Thoracic aorta (tissue), 2 donors: Measurements from ENCODE around the gene KRTAP4-16. TPM values are rescaled to one million over a fixed set of nuclear protein-coding genes. Genes with fewer than 3 reads are reported as not detected.
"Not testable (repeated sequence)": the region's sequence is repeated elsewhere in the genome, so short reads cannot be mapped to it uniquely, and the experiment has no call there.

Source experiments
- ATAC-seq: fragments of 150-250 bp; one replicate; pipeline ENCODE4 v1.8.0; 2017; ENCODE audit warnings: low read depth; ENCODE audit not compliant: insufficient number of reproducible peaks, low FRiP score
- DNase-seq: peaks from one replicate; pipeline ENCODE4 v3.0.0-alpha.2; 2020; ENCODE audit warnings: low spot score
- H3K27ac ChIP-seq, 2 donors: fragments of 200-600 bp; sonication (generic); 1 replicate in 1 of 2; 2 replicates in 1 of 2; pipeline ENCODE4 v1.5.1; 2016; ENCODE audit warnings: mild to moderate bottlenecking in 2 of 2, moderate library complexity in 2 of 2
- H3K27me3 ChIP-seq: fragments of 200-600 bp; sonication (generic); replicated peaks from 2 replicates; pipeline ENCODE4 v1.6.0; 2016; ENCODE audit warnings: mild to moderate bottlenecking; ENCODE audit not compliant: insufficient read depth
- H3K36me3 ChIP-seq: fragments of 200-600 bp; sonication (generic); one replicate; pipeline ENCODE4 v1.5.1; 2016
- H3K4me1 ChIP-seq, 2 donors: fragments of 200-600 bp; sonication (generic); 1 replicate in 1 of 2; 2 replicates in 1 of 2; pipeline versions ENCODE4 v1.5.1 to v1.6.0; 2016; ENCODE audit warnings: low read depth in 2 of 2, mild to moderate bottlenecking in 1 of 2; ENCODE audit not compliant: control insufficient read depth in 1 of 2
- H3K4me3 ChIP-seq: fragments of 200-600 bp; sonication (generic); 2 replicates; pipeline ENCODE4 v1.5.1; 2016; ENCODE audit warnings: mild to moderate bottlenecking
- H3K9me3 ChIP-seq: fragments of 200-600 bp; sonication (generic); 2 replicates; pipeline ENCODE4 v1.5.1; 2016
- total RNA-seq, 2 donors: library from RNA; depleted of rRNA; stranded (reverse); fragments of >200 nt; gene quantifications; one replicate each; pipeline versions ENCODE4 v1.1.0 to v1.2.3, GENCODE V29; 2016
- TF ChIP-seq, protein P1 (sequence below): fragments of 200-600 bp; sonication (generic); IDR thresholded peaks from one replicate; pipeline ENCODE4 v1.5.1; 2019; ENCODE audit warnings: antibody characterized with exemption

Gene KRTAP4-16
- total RNA-seq, 2 donors from 2014 or later: not detected

DNA sequence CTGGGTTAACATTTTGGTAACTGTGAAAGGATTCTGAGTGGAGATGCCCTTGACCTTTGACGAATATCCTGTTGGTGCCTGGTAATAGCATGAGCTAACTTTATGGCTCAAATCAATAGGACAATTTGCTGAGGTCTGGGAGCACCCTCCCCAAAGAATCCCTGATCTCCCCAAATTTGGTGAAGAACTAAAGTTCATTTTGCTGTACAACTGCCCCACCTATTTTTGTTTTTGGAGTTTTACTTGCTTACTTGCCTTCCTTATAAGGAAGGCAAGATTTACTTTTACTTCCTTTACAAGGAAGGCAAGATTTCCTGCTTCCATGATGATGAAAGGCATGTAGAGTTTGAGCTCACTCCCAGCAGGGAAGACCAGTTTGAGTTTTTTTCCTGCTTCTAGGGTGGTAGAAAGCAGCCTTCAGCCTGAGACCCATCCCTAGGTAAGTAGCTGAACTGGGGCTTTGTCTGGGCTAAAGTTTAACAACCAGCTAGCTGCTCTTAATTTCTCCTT, 6.0 kb upstream of the KRTAP4-16 start:
- Histone ChIP-seq H3K4me3 (no peak overlapping the region), H3K9me3 (no peaks in the 10 kb centered on the region), H3K27ac (no peak overlapping the region), H3K27me3 (no peaks in the 10 kb centered on the region), H3K36me3 (no peaks in the 10 kb centered on the region), H3K4me1 (no peaks in the 10 kb centered on the region)
- TF ChIP-seq, protein P1, sequence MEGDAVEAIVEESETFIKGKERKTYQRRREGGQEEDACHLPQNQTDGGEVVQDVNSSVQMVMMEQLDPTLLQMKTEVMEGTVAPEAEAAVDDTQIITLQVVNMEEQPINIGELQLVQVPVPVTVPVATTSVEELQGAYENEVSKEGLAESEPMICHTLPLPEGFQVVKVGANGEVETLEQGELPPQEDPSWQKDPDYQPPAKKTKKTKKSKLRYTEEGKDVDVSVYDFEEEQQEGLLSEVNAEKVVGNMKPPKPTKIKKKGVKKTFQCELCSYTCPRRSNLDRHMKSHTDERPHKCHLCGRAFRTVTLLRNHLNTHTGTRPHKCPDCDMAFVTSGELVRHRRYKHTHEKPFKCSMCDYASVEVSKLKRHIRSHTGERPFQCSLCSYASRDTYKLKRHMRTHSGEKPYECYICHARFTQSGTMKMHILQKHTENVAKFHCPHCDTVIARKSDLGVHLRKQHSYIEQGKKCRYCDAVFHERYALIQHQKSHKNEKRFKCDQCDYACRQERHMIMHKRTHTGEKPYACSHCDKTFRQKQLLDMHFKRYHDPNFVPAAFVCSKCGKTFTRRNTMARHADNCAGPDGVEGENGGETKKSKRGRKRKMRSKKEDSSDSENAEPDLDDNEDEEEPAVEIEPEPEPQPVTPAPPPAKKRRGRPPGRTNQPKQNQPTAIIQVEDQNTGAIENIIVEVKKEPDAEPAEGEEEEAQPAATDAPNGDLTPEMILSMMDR: no peak
- ATAC-seq (no peak), DNase-seq (no peak)

DNA sequence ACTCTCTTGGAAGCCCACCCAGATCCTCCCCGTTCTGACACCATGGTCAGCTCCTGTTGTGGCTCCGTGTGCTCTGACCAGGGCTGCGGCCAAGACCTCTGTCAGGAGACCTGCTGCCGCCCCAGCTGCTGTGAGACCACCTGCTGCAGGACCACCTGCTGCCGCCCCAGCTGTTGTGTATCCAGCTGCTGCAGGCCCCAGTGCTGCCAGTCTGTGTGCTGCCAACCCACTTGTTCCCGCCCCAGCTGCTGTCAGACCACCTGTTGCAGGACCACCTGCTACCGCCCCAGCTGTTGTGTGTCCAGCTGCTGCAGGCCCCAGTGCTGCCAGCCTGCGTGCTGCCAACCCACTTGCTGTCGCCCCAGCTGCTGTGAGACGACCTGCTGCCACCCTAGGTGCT, 3.3 kb upstream of the KRTAP4-16 start, which contains the start of gene KRTAP4-9:
Gene KRTAP4-9 (plus strand): TSS at position 43 of the 400 bp plus-strand sequence. CDS start 0 bp downstream, at position 43.
- not testable (repeated sequence) for H3K4me1 ChIP-seq, DNase-seq, H3K27ac ChIP-seq, ATAC-seq, H3K36me3 ChIP-seq, H3K9me3 ChIP-seq, H3K27me3 ChIP-seq, H3K4me3 ChIP-seq

DNA sequence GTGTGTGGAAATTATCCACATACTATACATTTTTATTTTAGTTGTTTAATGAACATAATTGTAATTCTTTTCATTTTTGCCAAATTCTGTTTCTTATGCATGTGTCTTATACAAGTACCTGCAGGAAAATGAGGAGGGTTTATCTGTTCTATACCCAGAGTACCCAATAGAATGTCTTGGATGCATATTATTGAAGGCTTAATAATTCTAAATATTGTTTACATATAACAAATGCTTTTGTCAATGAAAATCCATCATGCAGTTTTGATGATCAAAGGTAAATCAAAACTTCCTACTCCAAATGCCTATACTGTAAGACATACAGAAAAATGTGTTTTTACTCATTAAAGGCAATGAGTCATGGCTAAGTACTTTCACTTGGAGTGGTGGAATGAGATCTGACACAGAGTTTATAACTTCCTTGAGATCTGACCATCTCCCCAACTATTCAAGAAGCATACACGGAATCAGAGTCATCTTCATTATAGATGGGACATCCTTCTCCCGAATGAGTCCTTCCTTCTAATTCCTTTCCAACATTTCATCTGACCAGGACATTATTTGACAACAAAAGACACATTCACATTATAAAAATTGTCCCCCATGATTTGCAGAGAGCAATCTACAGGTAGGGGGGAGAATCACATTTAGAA, 2.5 kb upstream of the KRTAP4-16 start:
- not testable (repeated sequence) for H3K36me3 ChIP-seq, ATAC-seq, H3K27me3 ChIP-seq, H3K27ac ChIP-seq, H3K9me3 ChIP-seq, H3K4me3 ChIP-seq, H3K4me1 ChIP-seq, DNase-seq

DNA sequence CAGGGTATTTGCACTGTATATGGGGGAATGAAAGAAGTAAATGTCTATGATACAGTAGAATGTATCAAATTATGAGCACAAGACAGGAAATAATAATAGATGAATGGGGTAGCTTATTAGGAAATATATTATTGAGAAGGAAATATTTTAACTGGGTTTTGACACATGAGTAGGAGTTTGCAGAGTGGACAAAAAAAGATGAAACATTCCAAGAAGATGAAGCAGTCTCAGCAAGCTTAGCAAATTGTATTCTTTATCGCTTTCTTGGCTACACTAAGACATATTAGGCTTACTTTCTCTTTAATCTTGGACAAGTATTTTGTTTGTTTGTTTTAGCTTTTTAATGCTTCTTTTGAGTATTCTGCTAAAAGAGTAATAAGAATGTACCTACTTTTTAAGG, 1.9 kb upstream of the KRTAP4-16 start:
- Histone ChIP-seq H3K27me3 (no peaks in the 10 kb centered on the region), H3K4me3 (no peak overlapping the region), H3K9me3 (no peaks in the 10 kb centered on the region), H3K27ac (no peak overlapping the region), H3K4me1 (no peaks in the 10 kb centered on the region), H3K36me3 (no peaks in the 10 kb centered on the region)
- DNase-seq: no peak
- TF ChIP-seq, protein P1: no peak
- ATAC-seq: no peak

DNA sequence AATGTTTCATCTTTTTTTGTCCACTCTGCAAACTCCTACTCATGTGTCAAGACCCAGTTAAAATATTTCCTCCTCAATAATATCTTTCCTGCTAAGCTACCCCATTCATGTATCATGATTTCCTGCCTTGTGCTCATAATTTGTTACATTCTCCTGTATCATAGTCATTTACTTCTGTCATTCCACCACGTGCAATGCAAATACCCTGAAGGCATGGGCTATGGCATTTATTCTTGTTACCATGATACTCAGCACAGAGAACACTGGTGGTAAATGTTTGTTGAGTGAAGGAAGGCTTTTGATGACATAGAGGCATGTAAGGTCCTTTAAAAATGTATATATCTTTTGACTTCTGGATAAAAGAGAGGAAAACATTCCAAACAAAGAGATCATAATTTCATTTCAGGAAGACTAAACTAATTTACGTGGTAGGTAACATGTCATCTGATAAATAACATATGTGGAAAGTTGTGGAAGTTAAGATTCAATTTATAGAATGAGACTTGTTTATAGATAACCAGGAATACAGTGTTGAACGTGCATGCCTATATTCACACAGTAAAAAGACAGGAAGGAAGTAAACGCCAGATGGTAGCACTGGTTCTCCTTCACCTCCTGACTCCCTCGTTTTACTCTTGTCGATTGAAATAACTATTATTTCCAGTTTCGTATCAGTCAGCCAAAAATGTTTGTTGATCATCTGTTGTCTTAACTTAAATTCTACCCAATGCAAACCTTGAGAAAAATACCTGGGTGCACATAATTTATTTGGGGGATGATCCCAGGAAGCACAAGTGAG, 2.1 kb downstream of the KRTAP4-16 start:
- not testable (repeated sequence) for H3K36me3 ChIP-seq, H3K4me1 ChIP-seq, ATAC-seq, H3K9me3 ChIP-seq, H3K27ac ChIP-seq, H3K4me3 ChIP-seq, H3K27me3 ChIP-seq, DNase-seq

DNA sequence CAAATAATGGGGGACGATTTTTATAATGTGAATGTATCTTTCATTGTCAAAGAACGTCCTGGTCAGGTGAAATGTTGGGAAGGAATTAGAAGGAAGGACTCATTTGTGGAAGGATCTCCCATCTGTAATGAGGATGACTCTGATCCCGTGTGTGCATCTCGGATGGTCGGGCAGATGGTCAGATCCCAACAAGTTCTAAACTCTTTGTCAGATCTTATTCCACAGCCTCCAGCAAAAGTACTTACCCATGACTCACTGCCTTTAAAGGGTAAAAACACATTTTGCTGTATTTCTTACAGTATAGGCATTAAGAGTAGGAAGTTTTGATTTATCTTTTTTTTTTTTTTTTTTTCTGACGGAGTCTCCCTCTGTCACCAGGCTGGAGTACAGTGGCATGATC, 3.5 kb downstream of the KRTAP4-16 start:
- Histone ChIP-seq H3K4me3 (no peak overlapping the region), H3K9me3 (no peaks in the 10 kb centered on the region), H3K27me3 (no peaks in the 10 kb centered on the region), H3K4me1 (no peaks in the 10 kb centered on the region), H3K27ac (no peak overlapping the region), H3K36me3 (no peaks in the 10 kb centered on the region)
- DNase-seq: no peak
- no peak for ATAC-seq
- TF ChIP-seq, protein P1: no peak
